Stimulated activated CD4-positive, alpha-beta T cell treated with anti-CD3 and anti-CD28 coated beads, Interleukin-12 subunit alpha, Interleukin-12 subunit beta, amount 100 ng/mL, for 4 hours (primary cell): ENCODE data around the gene RTN1.

Experiments used
- DNase-seq: peaks from one replicate; pipeline ENCODE4 v3.0.0-alpha.2; 2020

Gene RTN1

GRCh38 chr14:59787045-59787674 is 83.4 kb downstream of the RTN1 start:
- DNase-seq, result no peak

GRCh38 chr14:59785629-59786028 is 84.9 kb downstream of the RTN1 start:
- DNase-seq, result no peak

DNA sequence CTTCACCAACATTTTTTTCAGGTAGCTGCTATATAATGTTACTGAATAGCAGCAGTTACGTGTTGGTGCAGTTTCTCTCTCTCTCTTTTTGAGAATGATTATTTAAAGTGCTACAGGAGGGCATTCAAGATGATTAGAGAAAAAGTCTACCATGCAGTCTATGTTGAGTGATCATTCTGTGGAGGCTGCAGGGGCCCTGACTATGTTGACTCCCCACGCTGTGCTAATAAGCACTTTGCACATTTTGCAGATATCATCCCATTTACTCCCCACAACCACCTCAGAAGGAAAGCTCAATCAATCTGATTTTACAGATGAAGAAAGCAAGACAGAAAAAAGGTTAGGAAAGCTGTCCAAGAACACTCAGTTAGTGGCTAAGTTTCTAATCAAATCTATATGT is 87.8 kb downstream of the RTN1 start:
- no peak for DNase-seq

GRCh38 chr14:59777006-59777579 is 93.5 kb downstream of the RTN1 start:
- DNase-seq, result no peak

- no peak for DNase-seq
These were observed 94.1 kb downstream of the RTN1 start for GRCh38 chr14:59776468-59776867.

GRCh38 chr14:59772233-59772632 is 98.3 kb downstream of the RTN1 start:
- DNase-seq, result no peak

GRCh38 chr14:59771577-59771976 is 99.0 kb downstream of the RTN1 start:
- no peak for DNase-seq

GRCh38 chr14:59769586-59769985 is 101.0 kb downstream of the RTN1 start:
- no peak for DNase-seq

DNA sequence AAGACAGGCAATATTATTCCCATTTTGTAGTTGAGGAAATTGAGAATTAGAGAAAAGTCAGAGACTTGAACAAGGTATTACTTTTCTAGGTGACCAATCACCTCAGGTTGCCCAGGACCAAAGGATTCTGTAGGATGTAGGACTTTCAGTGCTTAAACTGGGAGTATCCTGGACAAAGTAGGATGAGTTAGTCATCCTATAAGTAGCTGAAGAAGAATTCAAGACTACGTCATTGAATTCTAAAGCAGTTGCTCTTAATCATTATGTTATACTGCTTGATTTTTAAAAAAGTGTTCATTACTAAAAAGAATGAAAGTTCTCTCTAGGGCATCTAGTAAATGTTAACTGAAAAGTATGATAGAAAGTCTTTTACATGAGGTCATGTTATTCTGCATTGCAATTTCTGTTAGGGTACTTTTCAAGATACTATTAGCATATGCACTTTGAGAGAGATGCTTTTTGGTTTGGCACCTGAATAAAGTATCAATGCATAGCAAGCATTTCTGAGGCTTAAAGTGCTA is 101.7 kb downstream of the RTN1 start:
- no peak for DNase-seq

DNA sequence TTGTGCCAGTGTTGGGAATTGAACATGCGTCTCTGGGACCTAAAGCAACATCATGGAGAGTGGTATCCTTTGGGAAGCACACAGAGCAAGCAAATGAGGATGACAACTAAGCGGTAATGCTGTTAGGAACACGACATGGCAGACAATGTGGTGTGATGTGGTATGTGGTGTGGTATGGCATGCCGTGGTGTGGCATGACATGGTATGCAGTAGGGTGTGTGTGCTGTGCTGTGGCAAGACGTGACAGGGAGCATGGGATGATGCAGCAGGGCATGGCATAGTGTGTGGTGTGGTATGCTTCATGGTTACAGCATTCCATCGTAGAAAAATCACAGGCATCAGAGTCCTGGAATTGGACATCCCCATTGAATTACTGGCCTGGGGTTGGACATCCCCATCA is 108.7 kb downstream of the RTN1 start:
- no peak for DNase-seq

DNA sequence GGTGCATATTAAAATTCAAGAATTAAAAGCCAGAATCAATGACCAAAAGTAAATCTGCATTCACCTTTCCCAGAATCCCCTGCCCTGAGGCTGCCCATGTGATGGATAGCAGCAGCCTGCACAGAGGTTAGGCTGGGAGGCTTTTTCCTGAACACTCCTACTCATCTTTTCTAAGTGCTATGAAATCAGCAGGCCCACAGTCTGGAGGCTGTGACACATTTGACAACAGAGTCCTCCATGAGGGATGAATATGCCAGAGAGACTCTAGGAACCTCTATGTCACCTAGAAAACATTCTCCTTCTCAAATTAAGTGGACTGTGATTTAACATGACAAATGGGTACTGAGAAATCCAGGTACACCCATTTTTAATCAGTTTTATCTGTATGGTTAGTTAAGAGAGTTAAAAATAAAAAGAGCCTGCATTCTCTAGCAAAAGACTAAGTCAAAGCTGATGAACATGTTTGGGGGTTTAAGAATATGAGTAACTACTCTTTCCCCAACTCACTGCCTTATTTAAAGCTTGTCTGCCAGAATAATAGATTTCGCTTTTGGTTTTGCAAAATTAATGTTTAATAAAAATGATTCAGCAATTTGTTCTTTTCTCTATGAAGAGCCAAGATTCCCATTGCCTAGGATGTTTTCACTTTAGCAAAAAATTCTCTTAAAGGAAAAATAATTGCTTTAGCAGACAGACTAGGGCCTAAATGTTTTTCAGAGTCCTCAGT is 115.0 kb downstream of the RTN1 start:
- DNase-seq, result no peak

- DNase-seq, result no peak
These were observed 116.3 kb downstream of the RTN1 start for GRCh38 chr14:59754256-59754655.

GRCh38 chr14:59753512-59753911 is 117.1 kb downstream of the RTN1 start:
- no peak for DNase-seq

- DNase-seq, result no peak
These were observed 119.0 kb downstream of the RTN1 start for GRCh38 chr14:59751578-59751977.

DNA sequence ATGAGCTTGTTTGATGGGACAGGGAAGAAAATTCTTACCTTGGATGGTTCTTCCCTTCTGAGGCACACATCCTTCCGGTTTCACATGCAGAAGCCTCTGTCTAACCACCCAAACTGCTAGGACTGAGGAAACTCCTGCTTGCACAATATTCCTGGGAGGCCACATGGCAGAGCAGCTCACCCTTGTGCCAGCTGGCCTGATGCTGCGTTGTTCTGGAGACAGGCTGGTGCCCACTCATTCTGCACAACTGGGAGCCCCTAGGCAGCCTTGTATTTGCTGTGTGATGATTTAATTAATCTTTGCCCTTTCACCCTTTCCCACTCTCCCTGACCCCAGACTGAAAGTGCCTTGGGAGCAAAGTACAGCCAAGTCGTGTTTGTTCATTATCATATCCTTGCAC is 130.8 kb downstream of the RTN1 start:
- no peak for DNase-seq

- no peak for DNase-seq
These were observed 142.3 kb downstream of the RTN1 start for GRCh38 chr14:59728304-59728703.

DNA sequence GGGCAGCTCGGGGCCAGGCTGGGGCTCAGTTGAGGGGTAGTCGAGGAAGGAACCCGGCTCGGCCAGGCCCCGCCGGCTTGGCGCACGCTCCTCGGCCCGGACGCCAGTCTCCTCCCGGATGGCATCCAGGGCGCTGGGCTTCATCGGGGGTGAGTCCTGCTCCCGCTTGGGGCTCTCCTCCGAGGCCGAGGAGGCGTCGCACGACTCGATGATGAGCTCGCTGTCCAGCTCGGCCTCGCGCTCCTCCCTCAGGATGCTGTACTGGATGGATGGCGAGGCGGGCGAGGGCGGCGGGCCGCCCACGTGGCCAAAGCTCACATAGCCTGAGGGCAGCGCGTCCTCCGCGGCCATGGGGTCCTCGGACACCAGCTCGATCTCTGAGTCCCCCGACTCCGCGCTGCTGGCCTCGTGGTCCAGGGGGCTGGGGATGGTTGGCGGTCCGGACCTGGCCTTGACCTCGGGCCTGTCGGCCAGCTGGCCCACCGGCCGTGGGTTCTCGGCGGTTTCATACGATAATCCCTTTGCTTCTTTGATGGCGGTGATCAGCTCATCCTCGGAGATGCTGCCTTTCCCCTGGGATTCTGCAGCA is 143.4 kb downstream of the RTN1 start:
- DNase-seq, result no peak

DNA sequence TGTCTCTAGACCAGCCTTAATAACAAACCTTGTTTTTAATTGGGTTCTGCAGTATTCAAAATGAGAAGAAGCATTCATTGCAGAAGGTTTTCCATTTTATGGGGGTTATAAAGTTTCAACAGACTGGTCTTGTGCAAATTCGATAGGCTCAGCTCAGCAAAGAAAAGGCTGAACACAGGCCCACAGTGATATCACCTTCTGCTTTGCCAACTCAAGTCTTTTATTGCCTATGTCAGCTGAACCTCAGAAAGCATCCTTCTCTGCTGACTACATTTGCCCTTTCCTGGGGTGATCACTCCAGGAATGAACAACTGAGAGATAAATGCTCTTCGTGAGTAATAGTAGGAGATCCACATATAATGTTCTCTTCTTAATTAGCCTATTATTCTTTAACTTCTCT is 159.5 kb downstream of the RTN1 start:
- DNase-seq, result no peak

DNA sequence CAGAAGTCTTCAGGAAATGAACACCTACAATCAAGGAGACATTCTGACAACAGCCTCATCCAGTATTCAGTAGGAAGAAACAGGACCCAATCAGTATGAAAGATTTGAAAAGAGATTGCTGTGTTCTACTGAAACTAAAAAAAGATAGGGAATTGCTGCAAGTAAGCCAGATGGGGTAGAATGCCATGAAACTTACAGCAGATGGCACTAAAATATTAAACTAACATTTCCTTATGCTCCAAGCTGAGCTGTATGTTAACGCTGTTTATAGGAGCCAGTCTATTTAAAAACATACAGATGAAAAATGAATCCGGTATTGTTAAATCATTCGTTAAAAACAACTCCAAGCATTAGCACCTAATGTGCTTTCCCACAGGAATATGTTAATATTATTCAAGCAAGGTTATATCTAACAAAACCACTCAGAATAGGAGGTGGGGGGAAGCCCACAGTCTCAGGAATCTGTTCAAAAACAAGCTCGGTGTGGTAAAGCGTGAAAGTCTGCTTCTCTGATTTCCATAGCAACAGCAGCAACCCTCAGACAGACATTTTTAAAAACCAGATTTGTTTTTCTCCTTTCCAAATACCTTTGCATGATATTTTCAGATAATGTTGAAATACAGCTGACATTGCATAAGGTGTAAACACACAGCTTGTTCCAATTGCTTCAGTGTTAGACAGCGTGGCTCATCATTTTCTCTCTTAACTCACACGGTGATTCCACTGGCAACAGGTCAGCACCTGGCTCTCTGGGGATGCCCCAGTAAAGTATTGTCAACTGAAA is 162.6 kb downstream of the RTN1 start:
- DNase-seq, result no peak

DNA sequence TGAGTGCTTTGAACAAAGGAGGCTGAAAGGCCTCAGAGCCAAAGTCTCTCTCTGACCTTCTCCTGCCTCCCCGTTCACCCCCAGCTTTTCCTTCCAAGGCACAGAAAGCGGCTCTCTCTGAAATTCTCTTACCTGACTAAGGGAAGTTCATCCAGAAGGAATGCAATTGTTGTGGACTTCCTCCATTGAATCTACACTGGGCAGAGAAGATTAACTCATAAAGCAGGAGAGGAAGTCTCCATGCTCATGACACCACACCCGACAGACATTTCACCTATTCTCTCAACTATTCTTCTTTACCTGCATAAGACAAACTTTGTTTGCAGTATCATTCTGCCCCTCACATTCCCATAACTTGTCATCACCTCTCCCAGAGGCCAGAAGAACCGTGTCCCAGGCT is 164.7 kb downstream of the RTN1 start:
- no peak for DNase-seq

GRCh38 chr14:59705245-59705644 is 165.3 kb downstream of the RTN1 start:
- DNase-seq, result no peak

GRCh38 chr14:59704054-59704645 is 166.4 kb downstream of the RTN1 start:
- no peak for DNase-seq

DNA sequence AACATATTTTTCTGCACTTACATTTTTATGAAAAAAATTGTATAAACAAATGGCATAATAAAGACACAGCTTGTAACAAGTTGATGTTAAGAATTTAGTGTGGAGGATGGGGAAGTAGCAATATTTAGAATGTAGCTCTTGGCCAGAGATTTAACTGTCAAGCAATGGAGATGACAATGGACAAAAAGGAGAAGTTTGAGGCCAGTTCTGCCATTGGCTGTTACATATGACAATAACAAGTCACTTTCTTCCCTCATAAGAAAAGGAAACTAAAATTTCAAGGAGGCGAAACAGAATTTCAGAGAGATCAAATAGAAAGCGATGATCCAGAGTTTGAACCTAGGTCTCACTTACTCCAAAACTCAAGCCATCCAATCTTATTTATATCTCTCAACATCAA is 171.1 kb downstream of the RTN1 start:
- DNase-seq, result no peak
